HG03097 (cell line): Measurements from ENCODE around the gene NFATC1.

Experiments used
- ATAC-seq: cut with Tn5 transposase; IDR thresholded peaks from one replicate; pipeline ENCODE4 v1.9.1; 2021; ENCODE audit not compliant: unreplicated experiment, low FRiP score

The NFATC1 gene

DNA sequence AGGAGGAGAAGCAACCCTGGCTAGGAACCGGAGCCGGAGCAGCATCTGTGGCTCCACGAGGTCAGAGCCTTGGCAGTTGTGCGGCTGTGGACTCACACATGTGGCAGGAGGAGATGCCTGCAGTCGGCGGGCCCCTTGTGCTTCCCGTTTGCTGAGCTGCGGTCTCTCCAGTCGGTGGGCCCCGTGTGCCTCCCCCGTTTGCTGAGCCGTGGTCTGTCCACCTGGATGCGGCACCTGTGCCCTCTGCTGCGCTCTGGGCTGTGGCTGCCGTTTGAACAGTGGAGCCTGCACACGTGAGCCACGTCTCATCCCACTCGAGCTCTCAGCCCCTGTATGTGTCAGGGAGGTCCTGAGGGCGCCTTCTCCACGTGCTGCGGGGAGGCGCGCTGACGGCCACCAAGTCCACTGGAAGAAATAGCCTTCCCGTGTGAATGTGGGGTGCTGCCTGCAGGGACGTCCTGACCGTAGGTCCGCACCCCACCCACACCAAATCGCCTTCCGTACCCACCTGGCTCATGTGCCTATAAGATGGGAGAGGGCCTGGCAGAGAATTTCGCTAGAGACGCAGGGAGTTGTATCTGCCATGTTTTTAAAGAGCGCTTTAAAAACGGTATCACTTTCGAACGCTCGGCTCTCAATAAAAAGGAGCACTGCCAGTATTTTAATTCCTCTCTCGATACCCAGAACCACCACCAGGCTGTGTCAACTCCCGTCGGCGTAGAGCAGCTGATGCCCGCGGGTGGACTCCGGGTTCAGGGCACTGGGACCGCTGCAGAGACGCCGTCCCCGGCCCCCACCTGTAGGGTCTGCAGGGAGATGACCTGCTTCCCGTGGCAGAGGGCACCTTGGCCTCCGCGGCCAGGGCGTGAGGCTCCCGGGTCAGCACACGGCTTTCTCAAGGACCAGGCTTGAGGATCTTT is 117.0 kb downstream of the NFATC1 start:
- ATAC-seq = no peak

GRCh38 chr18:79513381-79514081 is 117.8 kb downstream of the NFATC1 start:
- no peak for ATAC-seq

DNA sequence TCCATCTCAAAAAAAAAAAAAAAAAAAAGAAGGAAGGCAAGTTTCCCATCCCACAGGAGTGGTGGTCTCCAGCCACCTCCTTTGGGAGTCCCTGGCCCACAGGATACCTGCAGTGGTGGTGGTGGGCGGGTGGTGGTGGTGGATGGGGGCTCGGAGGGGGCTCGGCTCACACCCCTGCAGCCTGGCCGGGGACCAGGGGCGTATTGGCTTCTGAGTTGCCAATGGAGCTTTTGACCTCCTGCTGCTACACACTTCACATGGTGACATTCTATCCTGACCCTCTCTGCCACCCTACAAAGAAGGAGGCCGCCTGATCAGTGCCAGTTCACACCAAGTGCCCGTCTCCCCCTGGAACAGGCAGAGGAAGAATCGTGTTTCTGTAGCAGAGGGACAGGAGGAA is 119.6 kb downstream of the NFATC1 start:
- ATAC-seq = no peak

DNA sequence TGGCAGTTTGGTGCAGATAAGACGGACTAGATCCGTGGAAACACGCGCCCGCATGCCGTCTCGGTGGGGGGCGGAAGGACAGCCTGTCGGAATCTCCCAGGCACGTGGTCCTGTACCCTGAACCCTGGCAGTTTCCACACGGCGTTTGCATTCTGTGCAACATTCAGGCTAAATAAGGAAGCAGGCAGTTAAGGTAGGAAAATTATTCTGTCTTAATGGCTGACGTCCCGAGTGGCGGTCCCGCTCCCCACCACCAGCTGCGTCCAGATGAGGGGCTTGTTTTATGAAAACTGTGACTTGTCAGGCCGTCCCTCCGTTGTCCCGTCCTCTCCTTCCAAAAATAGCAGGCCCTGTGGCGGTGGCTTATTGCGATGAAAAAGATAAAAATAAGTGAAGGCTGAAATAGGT is 120.2 kb downstream of the NFATC1 start:
- no peak for ATAC-seq

DNA sequence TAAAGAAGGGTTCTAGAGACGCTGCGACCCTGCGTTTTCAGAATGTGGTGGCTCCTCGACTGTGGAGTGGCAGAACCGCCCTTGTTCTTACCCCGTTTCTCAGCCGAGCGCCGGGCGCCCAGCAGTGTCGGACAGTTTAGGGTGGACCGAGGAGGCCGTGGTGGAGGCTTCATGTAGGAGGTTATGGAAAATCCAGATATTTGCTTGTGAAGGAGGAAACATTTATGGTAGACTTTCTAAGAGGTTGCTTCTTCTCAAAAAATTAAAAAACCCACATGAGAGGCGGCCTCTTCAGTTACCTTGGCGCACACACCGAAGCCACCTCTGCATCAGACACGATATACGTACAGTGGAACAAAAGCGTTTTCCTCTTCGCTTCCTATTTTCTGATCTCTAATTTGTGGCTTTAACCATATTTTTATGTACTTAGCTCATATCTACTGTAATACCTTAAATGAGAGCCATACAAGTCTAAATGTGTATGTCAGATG is 120.8 kb downstream of the NFATC1 start:
- no peak for ATAC-seq

DNA sequence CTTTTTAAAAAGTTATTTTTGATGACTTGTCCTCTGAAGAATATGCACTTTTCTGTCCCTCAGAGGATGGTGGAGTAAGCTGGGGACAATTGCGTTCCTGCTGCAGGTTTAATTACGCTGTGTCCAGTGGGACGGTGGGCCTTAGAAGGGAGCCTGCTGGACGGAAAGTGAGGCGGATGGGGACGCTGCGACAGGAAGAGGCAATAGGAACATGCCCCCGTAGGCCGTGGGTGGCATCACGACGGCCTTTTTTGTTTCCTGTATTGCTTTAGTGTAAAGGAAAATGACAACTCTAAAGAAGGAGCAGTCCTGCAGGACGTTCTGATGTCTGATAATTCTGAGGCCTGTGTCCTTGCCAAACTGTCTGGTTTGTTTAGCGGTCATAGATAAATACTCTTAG is 121.6 kb downstream of the NFATC1 start:
- ATAC-seq = no peak

GRCh38 chr18:79518028-79518682 is 122.4 kb downstream of the NFATC1 start:
- no peak for ATAC-seq

DNA sequence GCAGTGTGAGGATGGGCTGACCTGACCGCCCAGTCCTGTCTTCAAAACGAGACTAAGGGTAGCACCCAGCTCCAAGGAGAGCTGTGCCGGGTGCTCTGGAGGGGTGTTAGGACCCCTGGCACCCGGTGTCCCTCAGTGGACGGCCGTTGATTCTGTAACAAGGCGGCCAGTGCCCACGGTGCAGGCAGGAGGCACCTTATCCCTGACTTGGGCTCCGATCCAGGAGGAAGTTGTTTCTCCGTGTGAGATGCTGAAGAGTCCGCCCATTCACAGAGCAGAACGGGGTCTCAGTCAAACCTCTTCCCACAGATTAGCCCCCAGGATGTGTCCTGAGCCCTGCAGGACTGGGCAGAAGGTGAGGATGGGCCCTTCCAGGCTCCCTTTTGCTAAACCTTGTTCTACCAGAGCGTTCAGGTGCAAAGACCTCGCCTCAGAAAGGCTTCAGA is 123.0 kb downstream of the NFATC1 start:
- ATAC-seq = no peak

- no peak for ATAC-seq
Observed at GRCh38 chr18:79519751-79520477, 124.2 kb downstream of the NFATC1 start.

DNA sequence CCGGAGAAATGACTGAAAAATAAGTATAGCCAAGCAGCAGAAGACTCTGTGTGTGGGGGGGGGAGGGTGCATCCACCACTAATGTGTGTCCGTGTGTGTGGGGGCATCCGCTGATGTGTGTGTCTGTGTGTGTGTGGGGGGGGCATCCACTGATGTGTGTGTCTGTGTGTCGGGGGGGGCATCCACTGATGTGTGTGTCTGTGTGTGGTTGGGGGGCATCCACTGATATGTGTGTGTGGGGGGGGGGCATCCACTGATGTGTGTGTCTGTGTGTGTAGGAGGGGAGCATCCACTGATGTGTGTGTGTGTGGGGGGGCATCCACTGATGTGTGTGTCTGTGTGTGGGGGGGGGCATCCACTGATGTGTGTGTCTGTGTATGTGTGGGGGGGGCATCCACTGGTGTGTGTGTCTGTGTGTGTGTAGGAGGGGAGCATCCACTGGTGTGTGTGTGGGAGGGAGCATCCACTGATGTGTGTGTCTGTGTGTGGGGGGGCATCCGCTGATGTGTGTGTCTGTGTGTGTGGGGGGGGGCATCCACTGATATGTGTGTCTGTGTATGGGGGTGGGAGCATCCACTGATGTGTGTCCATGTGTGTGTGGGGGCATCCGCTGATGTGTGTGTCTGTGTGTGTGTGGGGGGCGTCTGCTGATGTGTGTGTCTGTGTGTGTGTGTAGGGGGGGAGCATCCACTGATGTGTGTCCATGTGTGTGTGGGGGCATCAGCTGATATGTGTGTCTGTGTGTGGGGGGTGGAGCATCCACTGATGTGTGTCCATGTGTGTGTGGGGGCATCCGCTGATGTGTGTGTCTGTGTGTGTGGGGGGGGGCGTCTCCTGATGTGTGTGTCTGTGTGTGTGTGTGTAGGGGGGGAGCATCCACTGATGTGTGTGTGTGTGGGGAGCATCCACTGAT is 125.0 kb downstream of the NFATC1 start:
- ATAC-seq = no peak

GRCh38 chr18:79521416-79522205 is 125.9 kb downstream of the NFATC1 start:
- no peak for ATAC-seq

DNA sequence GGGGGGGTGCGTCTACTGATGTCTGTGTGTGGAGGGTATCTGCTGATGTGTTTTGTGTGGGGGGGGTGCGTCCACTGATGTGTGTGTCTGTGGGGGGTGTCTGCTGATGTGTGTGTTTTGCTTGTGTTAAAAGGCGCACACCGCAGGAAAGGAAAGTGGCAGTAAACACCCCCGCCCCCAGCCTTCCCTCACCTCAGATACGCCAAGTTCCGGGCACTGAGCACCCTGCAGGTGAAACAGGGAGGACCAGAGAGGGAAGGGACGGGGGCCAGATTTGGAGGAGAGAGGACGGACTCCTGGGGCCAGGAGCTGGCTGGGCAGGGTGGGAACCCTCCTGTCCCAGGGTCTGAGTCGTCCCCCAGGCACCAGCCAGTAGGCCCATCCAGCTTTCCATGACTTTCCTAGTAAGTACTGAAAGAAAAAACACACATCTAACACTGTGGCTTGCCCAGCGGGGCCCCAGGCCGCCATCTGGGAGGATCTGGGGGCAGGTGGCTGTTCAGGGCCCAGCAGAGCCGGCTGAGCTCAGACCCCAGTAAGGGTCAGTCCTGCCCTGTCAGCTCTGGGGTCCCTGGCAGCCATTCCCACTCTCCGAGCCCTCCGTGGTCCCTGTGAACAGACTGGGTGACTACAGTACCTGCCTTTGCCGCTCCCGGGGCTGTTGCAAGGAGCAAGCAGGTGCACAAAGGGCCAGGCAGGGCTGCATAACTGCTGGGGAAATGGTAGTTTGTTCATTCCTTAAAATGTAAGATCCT is 126.9 kb downstream of the NFATC1 start:
- no peak for ATAC-seq

- ATAC-seq = peak; percentile 28
Observed at GRCh38 chr18:79523206-79523735, 127.5 kb downstream of the NFATC1 start.

GRCh38 chr18:79523736-79524180 is 128.0 kb downstream of the NFATC1 start:
- ATAC-seq = peak; percentile 53

- peak; percentile 16 for ATAC-seq
Observed at GRCh38 chr18:79524181-79525078, 128.7 kb downstream of the NFATC1 start.
